ENCODE data around the gene SLC25A25. TPM values are rescaled to one million over a fixed set of nuclear protein-coding genes. Genes with fewer than 3 reads are reported as not detected.
"Not testable (repeated sequence)": the region's sequence is repeated elsewhere in the genome, so short reads cannot be mapped to it uniquely, and the experiment has no call there.

Gene SLC25A25
- total RNA-seq, 1 donor from 2014 or later = 21.0 TPM

DNA sequence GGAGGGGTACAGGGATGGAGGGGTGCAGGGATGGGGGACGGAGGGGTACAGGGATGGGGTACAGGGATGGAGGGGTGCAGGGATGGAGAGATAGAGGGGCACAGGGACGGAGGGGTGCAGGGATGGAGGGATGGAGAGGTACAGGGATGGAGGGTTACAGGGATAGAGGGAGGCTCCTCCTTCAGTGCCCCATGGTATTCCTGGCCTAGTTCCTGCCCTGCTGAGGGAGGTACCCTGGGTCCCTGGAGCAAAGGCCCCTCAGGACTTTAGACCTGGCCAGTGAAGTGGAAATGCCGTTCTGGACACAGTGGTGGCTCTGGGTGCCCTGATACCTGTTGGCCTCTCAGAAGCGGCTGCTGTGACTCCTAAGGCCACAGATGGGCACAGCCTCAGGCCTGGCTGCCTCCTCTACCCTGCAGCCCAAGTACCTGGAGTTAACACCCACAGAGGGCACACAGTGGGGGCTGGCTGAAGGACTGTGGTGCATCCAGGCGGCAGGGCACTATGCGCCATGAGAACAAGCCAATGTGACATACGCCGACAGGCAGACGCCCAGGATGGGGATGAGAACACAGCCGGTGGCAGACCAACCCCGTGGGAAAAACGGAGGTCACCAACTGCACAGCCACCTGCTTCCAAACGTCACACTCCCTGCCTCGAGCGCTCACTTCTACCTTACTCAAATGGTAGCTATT, 51.1 kb downstream of the SLC25A25 start:
- ATAC-seq (no peak), DNase-seq (ENCODE audit: low spot score) (peak; percentile 50)
- intact Hi-C loops (cut with DNase I) = loop anchor here (5.0 kb wide), 1 partner anchor 177 kb away; no protein-coding TSS in a partner anchor

DNA sequence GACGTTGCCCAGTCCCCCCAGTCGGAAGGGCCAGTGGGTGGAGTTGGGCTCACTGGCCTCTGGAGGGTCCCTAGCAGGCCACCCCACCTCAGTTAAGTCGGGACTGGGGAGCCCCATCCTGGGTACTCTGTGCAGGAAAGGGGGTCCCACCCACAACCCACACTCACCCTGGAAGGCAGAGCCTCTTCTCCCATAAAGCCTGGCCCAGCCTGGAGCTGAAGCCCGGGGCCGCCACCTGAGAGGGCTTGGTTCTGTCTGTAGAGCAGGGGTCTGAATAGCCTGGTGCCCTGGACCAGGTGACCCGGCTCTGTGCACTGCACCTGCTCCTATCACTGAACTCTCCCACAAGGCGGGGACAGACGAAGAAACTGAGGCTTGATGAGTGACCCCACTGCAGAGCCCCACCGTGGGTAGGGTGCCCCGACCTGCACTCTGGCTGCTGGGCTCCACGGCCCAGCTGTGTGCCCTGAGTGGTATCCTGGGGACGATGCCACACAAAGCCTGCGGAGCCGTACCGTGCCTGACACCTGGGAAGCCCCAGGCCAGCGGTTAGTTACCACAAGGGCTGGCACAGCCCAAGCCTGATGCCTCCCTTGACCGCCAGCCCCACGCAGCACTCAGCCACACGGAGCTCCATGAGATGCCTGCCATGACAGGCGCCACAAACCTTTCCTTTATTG, 52.2 kb downstream of the SLC25A25 start:
- ATAC-seq (no peak), DNase-seq (ENCODE audit: low spot score) (peak; percentile 52)
- intact Hi-C loops (cut with DNase I) = no loop called here

DNA sequence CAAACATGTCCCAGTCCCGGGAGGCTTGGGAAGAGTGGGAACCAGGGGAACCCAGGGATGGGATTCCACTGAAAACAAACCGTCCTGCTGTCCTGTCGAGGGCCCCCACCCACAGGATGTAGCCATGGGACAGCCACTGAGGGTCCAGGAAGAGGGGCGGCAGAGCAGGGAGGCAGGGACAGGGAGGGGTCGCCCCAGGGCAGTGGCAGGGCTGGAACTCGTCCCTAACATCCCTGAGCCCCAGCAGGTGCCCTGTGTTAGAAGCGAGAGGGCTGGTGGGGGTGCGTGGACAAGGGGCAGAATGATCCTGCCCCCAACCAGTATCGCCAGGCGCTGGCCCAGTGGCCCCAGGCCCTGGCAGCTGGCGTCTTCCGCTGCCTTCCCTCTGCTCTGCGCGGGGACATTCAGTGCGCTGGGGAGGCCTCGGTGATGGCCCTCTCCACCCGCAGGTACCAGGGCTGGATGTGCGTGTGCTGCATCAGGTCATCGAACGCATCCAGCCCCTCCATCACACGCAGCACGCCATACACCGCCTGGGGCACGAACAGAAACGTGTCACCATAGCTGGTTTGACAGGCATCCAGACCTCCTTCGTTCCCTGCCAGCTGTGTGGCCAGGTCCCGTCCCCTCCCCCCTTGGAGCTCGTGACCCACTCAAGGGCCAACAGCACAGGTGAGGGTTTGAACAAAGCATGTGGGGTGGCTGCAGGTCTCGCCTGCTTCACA, 52.9 kb downstream of the SLC25A25 start:
- peak; percentile 50 for DNase-seq (ENCODE audit: low spot score)
- intact Hi-C loops (cut with DNase I) = no loop called here
- no peak for ATAC-seq

DNA sequence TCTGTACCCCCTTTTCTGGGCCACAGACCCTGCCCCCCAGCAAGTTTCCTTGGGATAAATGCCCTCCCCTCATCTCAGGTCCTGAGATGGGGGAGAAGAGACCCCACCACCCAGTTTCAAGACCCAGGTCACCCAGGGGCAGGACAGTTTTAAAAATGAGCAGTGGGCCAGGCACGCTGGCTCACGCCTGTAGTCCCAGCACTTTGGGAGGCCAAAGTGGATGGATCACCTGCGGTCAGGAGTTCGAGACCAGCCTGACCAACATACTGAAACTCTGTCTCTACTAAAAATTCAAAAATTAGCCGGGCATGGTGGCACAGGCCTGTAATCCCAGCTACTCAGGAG, 53.4 kb downstream of the SLC25A25 start:
- DNase-seq (ENCODE audit: low spot score) (no peak), ATAC-seq (no peak)
- intact Hi-C loops (cut with DNase I) = no loop called here

DNA sequence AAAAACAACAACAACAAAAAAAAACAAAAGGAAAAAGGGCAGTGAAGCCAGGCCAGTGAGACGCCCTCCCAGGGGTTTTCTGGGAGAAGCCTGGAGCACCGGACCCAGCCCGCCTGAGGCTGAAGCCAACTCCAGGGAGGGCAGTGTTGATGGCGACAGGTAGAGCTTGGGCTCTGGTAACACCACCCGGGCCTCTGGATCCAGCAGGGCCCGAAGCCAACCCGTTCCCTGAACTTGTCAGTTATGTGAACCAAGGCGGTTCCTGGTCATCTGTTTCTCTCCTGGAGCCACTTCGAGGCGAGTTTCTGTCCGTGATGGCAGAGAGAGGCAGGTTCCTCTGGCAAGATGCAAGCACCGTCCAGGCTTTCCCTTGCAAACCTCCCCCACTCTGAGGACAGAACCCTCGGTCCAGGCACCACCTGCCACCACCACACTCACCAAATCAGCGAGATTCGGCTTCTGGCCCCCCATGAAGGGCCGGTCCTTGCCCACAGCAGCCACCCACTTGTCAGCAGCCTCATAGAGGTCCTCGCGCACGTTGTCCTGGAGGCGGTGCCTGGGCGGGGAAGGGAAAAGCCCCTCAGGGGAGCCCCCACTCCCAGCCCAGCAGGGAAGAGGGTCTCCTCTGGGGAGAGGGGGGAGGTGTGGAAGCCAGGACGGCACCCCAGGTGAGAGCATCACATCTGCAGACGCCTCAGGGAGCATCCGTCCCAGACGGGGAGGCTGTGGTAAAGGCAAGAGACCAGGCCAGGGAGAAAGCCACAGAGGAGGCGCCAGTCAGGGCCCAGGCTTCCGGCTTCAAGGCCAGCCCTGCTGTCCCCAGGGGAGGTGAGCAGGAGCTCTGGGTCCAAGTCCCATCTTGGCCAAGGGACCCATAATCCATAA, 54.1 kb downstream of the SLC25A25 start:
- no peak for ATAC-seq
- intact Hi-C loops (cut with DNase I) = no loop called here
- DNase-seq (ENCODE audit: low spot score) = no peak

DNA sequence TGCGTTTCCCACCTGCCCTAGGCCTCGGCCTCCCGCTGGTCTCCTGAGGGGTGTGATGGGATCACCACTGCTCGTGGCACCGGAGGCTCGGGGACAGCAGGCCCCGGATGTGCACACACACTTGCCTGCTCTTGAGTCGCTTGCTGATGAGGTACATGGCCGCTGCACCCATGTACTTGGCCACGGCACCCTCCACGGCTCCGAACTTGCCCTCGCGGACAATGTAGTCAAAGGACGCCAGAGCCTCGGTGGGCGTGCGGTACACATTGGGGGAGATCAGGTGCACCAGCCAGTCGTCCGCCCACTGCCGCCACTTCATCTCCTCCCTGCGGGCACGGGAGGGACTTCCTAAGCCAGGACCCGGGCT, 54.8 kb downstream of the SLC25A25 start:
- DNase-seq (ENCODE audit: low spot score) (no peak), ATAC-seq (no peak)
- intact Hi-C loops (cut with DNase I) = no loop called here

DNA sequence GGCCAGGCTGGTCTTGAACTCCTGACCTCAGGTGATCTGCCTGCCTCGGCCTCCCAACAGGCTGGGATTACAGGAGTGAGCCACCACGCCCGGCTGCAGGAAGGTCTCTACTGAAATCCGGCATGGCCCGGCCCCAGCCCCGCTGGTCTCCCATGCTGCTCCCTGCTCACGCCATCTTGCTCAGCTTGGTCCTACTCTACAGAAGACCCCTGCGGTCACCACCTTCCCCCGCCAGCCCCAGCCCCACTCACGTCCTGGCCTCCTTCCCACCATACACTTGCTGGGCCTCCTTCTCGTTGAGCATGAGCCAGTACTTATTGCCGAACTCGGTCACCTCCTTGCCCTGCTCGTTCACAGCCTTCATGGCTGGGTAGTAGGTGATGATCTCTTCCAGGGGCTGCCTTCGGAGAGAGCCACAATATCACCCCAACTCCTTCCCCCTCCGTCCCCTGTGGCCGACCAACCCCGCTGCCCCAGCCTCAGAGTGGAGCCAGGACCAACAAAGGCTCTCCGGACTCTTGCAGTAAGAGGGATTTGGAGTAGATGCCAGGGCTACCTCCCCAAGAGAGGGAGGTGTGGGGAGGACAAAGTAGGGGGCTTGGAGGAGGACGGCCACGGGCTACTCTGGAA, 55.5 kb downstream of the SLC25A25 start:
- DNase-seq (ENCODE audit: low spot score) = no peak
- intact Hi-C loops (cut with DNase I) = no loop called here
- ATAC-seq = no peak

DNA sequence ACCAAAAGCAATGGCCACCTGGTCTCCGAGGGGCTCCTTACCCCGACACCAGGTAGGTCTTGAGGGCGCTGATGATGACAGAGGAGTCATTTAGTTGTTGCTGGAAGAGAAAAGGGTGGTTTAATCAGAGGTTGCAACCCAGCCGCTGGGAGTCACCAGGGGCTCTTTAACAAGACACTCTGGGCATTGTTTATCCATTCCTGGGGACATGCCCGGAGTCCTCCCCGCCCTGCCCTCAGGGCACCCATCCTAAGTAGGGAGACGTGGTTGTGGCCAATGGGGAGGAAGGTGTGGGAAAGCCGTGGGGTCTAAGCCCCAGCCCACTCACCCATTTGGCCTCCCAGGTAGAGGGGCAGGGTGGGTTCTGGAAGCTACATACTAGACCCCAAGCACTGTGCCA, 56.4 kb downstream of the SLC25A25 start:
- no peak for ATAC-seq
- intact Hi-C loops (cut with DNase I) = no loop called here
- no peak for DNase-seq (ENCODE audit: low spot score)

DNA sequence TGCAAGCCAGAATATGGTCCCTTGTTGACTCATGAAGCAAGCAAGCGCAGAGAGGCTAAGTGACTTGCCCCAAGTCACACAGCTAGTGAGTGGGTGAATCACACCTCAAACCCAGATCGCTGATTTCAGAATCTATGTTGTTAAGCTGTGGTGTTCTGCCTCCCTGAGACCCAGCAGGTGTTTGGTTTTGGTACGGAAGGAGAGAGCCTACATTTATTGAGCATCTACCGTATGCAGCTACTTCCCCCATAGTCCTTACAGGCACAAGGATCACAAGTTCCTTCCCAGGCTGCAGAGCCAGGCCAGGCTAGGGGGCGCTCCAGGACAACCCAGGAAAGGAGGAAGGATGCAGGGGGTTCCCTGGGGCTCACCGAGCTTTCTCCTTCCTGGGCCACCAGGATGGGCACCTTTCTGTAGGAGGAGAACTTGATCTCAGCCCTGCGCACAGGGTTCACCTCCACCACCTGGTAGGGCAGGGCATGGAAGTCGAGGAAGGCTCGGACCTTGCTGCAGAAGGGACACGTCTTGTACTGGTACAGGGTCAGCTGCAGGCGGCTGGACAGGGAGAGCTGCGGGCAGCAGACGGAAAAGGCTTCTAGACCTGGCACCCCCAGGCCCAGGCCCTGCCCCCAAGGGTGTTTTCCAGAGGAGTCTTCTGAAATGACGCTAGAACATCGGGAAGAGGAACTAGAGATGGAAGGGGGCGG, 57.0 kb downstream of the SLC25A25 start:
- intact Hi-C loops (cut with DNase I) = no loop called here
- DNase-seq (ENCODE audit: low spot score) = peak; percentile 86
- no peak for ATAC-seq

DNA sequence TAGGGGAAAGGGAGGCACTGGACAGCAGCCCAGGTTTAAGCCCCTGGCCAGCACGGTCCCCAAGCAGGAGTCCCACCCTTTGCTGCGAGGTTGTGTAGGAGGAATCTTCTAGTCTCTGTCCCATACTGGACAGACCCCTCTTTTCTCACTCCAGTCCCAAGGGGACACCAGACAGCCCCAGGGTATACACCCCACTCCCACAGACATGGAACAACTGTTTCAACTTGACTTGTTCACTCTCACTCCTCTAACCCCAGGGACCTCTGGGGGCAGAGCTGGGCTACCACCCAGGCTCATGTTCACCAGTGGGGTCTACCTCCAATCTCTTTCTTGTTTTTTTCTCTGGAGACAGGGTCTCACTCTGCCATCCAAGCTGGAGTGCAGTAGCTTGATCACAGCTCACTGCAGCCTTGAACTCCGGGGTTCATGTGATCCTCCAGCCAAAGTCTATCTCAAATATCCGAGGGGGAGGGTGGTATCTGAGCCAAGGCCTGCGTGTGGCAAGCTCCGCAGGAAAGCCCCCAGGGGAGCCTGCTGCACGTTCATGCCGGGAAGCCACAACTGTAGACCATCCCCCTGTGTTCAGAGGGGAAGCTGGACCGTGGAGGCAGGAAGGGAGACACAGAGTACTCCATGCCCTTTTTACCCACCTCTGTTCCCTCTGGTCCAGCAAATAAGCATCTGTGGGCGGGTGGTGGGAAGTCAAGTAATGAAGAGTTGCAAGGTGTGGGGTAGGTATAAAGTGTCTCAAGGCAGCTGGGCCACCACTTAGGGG, 57.7 kb downstream of the SLC25A25 start:
- DNase-seq (ENCODE audit: low spot score) (no peak), ATAC-seq (no peak)
- intact Hi-C loops (cut with DNase I) = no loop called here

DNA sequence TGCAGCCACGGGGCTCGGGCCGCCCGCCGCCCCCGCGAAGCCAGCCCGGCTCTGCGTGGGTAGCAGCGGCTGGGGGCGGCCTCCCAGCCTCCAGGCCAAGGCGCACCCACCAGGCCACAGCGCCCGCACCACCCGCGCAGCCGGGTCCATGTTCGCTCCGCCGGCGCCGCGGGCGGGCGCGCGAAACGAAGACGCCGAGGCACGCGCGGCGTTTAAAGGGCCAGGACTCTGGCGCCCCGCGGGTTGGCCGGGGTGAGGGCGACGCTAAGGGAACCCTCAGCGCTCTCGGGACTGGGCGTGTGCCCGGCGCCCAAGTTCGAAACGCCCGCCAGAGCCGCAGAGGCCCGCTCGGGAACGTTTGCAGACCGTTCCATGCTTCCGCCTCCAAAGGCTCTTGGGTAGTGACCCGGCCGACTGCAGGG, 59.5 kb downstream of the SLC25A25 start, which contains the start of gene PTGES2:
Gene PTGES2, minus strand, starts transcription at position 162 of the 422 bp plus-strand sequence. Its CDS starts 12 bp downstream, at position 150.
- ATAC-seq = peak; percentile 89
- DNase-seq (ENCODE audit: low spot score) = peak; percentile 90
- intact Hi-C loops (cut with DNase I) = no loop called here

DNA sequence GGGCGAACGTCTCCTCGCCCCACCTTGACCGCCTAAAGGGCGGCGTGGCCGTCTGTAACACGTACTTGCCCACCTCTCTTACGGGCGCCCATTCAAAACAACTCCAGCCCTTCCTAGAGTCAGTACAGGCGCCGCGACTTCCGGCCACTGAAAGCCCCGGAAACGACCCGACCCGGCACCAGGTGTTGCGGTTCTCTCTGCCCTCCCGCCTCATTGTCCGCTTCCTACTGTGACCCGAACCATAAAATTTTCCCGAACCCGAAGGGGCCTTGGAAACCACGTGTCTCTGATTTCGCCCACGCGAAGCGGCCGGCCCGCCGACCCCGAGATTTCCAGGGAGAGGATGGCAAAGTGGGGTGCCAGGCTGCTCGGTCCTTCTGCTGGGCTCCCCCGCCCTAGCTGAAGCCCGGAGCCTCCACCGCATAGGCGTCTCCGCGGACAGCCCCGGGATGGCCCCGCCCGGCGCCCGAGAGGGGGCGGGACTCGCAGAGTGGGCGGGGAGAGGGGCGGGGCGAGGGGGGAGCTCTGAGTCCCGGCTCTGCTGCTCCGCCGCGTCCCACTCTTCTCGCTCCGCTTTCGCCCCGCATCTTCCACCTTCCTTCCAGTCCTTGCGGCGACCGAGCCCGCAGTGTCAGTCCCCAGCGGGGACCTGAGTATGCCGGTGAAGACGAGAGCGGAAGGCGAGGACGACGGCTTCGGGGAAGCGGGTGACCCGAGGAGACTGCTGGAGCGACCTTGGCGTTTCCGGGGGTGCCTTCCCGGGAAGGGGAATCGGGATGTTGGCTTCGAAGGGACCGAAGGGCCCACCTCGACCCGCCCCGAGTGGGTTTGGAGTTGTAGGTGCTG, 60.2 kb downstream of the SLC25A25 start:
- intact Hi-C loops (cut with DNase I) = no loop called here
- DNase-seq (ENCODE audit: low spot score) (peak; percentile 88), ATAC-seq (peak; percentile 94)

DNA sequence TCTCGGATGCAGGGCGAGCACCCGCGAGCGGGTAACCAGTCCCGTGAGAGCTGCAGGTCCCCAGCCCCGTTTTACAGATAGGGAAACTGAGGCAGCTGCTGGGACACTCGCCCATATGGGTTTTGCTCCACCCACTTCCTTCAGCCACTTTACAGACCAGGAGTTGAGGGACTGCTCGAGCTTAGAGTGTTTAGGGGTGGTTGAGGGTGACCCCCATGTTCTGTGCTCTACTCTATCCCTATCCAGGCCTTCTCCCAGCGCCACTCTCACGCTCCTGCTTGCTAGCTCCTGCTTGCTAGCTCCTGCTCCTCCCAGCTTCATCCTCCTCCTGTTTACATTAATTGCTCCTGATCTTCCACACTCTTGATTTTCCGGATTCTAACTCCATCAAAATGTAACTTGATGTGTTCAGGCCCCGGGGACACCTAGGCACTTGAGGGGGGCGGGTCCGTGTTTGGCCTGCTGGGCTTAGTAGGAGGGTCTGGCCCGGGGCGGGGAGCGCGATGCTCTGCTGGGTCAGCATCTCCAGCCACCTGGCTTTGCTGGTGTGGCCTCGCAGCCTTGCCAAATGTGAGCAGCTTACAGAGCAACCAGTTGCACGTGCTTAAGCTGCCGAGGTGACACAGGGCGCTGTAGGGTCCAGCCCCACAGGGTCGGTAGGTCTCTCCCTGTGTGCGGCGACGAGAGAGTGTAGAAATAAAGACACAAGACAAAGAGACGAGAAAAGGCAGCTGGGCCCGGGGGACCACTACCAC, 61.0 kb downstream of the SLC25A25 start:
- DNase-seq (ENCODE audit: low spot score) = no peak

DNA sequence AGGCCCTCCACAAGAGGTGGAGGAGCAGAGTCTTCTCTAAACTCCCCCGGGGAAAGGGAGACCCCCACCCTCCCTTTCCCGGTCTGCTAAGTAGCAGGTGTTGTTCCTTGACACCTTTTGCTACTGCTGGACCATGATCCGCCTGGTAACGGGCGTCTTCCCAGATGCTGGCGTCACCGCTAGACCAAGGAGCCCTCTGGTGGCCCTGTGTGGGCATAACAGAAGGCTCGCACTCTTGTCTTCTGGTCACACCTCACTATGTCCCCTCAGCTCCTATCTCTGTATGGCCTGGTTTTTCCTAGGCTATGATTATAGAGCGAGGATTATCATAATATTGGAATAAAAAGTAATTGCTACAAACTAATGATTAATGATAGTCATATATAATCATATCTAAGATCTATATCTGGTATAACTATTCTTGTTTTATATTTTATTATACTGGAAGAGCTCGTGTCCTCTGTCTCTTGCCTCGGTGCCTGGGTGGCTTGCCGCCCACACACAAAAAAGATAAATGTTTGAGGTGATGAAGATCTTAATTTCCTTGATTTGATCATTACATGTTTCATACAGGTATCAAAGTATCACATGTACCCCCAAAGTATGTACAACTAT, 62.1 kb downstream of the SLC25A25 start:
- intact Hi-C loops (cut with DNase I); DNase-seq (ENCODE audit: low spot score); ATAC-seq: not testable (repeated sequence)

More for the DNA sequence above, 61.0 kb downstream of the SLC25A25 start:
- intact Hi-C loops (cut with DNase I) = no loop called here
- peak; percentile 12 for ATAC-seq

DNA sequence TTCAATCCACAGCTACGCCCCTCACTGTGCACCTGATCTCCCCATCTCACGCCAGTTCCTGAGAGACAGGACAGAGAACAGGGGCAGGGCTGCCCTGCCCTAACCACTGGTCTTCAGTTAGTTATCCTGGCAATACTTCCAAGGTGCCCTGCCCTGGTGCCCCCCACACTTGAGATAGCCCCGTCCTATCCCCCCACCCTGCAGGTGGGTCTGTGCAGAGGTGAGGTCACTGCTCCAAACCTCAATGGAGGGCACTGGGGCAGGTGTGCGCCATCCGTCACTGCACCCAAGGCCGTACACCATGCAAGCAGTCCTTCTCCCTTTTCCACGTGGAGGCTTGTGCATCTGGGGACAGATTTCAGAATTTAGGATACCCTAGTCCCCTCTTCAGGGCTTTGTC, 62.6 kb downstream of the SLC25A25 start:
- intact Hi-C loops (cut with DNase I); DNase-seq (ENCODE audit: low spot score); ATAC-seq: not testable (repeated sequence)
